ENCODE data around the gene NKAIN2. TPM values are rescaled to one million over a fixed set of nuclear protein-coding genes. Genes with fewer than 3 reads are reported as not detected.

NKAIN2 gene
- total and polyA plus RNA-seq, 9 of the 15 experiments (the other 6 are each of a cell fraction or from before 2014, with no cell fraction given), result not detected

DNA sequence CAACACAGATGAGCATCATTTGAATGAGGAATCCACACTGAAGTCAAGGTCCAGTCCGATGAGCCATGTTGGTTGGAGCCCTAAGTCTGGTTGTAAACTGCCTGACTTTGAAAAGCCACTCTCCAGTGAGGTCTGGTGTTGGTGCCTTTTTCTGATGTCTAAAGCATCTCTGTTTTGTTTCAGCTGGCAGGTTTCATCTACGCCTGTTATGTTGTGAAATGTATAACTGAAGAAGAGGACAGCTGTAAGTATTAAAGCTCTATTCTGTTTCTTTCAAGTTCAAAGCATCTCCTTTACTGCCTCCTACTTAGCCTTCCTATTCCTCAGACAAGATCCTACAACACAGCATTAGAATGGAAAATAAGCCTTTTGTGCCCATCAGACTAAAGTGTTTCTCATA lies 987.5 kb downstream of the NKAIN2 start:
- intact Hi-C loops (cut with micrococcal nuclease) (no loop called here), in situ Hi-C loops (cut with MboI) (no loop called here)
- no peak for DNase-seq (ENCODE audit: extremely low read depth in 1 of 4, low spot score in 3 of 4)
- ChIA-PET POLR2A (no interaction called here), CTCF (ENCODE audit: low intra/inter-chr PET ratio) (no interaction called here)
- no peak for FAIRE-seq
- Histone ChIP-seq H4K20me1 (replicated peaks; ENCODE audit: control insufficient read depth, insufficient read depth, low read length) (no peaks in the 10 kb centered on the region), H3K27ac (ENCODE audit: extremely low read depth, low read depth, low read length) (no peak overlapping the region), H3K9me3 (replicated peaks; ENCODE audit: control insufficient read depth, insufficient read depth, low read depth, low read length) (no peaks in the 10 kb centered on the region), H3K9ac (ENCODE audit: insufficient read depth in 1 of 2, low read depth in 2 of 2, low read length in 2 of 2) (no peak overlapping the region), H3K79me2 (ENCODE audit: control insufficient read depth, insufficient read depth, low read length) (no peaks in the 10 kb centered on the region), H2AFZ (ENCODE audit: low read depth, low read length) (no peak overlapping the region), H3K4me2 (ENCODE audit: insufficient read depth, low read length) (no peak overlapping the region), H3K4me1 (replicated peaks in 1 of 2; ENCODE audit: control insufficient read depth in 2 of 2, insufficient read depth in 2 of 2, low read length in 2 of 2) (no peaks in the 10 kb centered on the region), H3K36me3 (ENCODE audit: control insufficient read depth, insufficient read depth, low read length) (no peaks in the 10 kb centered on the region), H3K4me3 (no peak overlapping the region), H3K27me3 (ENCODE audit: control insufficient read depth in 2 of 2, insufficient read depth in 2 of 2, low read length in 2 of 2) (no peaks in the 10 kb centered on the region), H3K9me1 (ENCODE audit: control insufficient read depth, insufficient read depth, low read length) (no peaks in the 10 kb centered on the region)
- BruUV-seq (replicated peaks), result no TSS peak
- 0% methylated on average over 2 of the region's 2 CpGs for WGBS (ENCODE audit: insufficient coverage, low coverage, missing lambda C conversion rate)
- ATAC-seq, result no peak
- no peak for TF ChIP-seq DACH1 (IDR thresholded peaks at IDR 0.05; ENCODE audit: partially characterized antibody)
- TF ChIP-seq EZH2 (IDR thresholded peaks at IDR 0.05; ENCODE audit: borderline replicate concordance, low read depth, low read length), result no peak
- no peak for TF ChIP-seq ZBTB40 (IDR thresholded peaks at IDR 0.05)
- TF ChIP-seq ZBTB40 (CRISPR knock-in tag; IDR thresholded peaks at IDR 0.05), result no peak
- no peak for TF ChIP-seq BRF1 (IDR thresholded peaks at IDR 0.05; ENCODE audit: borderline replicate concordance, extremely low read depth, insufficient read length)
- TF ChIP-seq ZBTB9 (CRISPR knock-in tag; IDR thresholded peaks at IDR 0.05), result no peak
- TF ChIP-seq ZNF655 (CRISPR knock-in tag; IDR thresholded peaks at IDR 0.05), result no peak
